HEK293T (cell line): Measurements from ENCODE around the gene IL4I1.

ENCODE experiments used
- CTBP1 ChIP-seq: fragments of 450-650 bp; IDR thresholded peaks from 2 replicates; pipeline ENCODE4 v1.6.1; 2016; ENCODE audit warnings: borderline replicate concordance
- ELF4 ChIP-seq: fragments of 450-650 bp; IDR thresholded peaks from 2 replicates; pipeline ENCODE4 v1.6.1; 2017; ENCODE audit warnings: antibody characterized with exemption
- FOXA1 ChIP-seq: fragments of 450-650 bp; IDR thresholded peaks from 2 replicates; pipeline ENCODE4 v1.6.1; 2016; ENCODE audit warnings: mild to moderate bottlenecking
- FOXK2 ChIP-seq: fragments of 450-650 bp; IDR thresholded peaks from 2 replicates; pipeline ENCODE4 v1.6.1; 2016; ENCODE audit warnings: mild to moderate bottlenecking
- FOXM1 ChIP-seq: fragments of 450-650 bp; IDR thresholded peaks from 2 replicates; pipeline ENCODE4 v1.6.1; 2017; ENCODE audit warnings: mild to moderate bottlenecking, borderline replicate concordance
- HDGF ChIP-seq: fragments of 450-650 bp; IDR thresholded peaks from 2 replicates; pipeline ENCODE4 v1.6.1; 2017; ENCODE audit warnings: antibody characterized with exemption, borderline replicate concordance
- L3MBTL2 ChIP-seq: fragments of 450-650 bp; conservative IDR thresholded peaks from 2 replicates; pipeline ENCODE4 v1.6.1; 2016; ENCODE audit warnings: mild to moderate bottlenecking
- LEF1 ChIP-seq: fragments of 450-650 bp; IDR thresholded peaks from 2 replicates; pipeline ENCODE4 v1.6.1; 2017; ENCODE audit warnings: mild to moderate bottlenecking, borderline replicate concordance
- NFRKB ChIP-seq: fragments of 450-650 bp; IDR thresholded peaks from 2 replicates; pipeline ENCODE4 v1.6.1; 2016; ENCODE audit warnings: mild to moderate bottlenecking, moderate library complexity
- SP1 ChIP-seq: fragments of 450-650 bp; IDR thresholded peaks from 2 replicates; pipeline ENCODE4 v1.6.1; 2017
- SUZ12 ChIP-seq: fragments of 450-650 bp; IDR thresholded peaks from 2 replicates; pipeline ENCODE4 v1.6.1; 2016; ENCODE audit warnings: mild to moderate bottlenecking
- TARDBP ChIP-seq: fragments of 450-650 bp; IDR thresholded peaks from 2 replicates; pipeline ENCODE4 v1.6.1; 2016

- TF ChIP-seq ELF4 = no peak
- no peak for TF ChIP-seq TARDBP
- TF ChIP-seq FOXK2 = no peak
- TF ChIP-seq SP1 = no peak
- TF ChIP-seq CTBP1 = no peak
- no peak for TF ChIP-seq NFRKB
- TF ChIP-seq FOXM1 = no peak
- TF ChIP-seq LEF1 = no peak
- no peak for TF ChIP-seq HDGF
- TF ChIP-seq L3MBTL2 = no peak
- no peak for TF ChIP-seq FOXA1
- no peak for TF ChIP-seq SUZ12
These were observed 35.4 kb upstream of the IL4I1 start for GRCh38 chr19:49932041-49932451.
